DMS153 treated with DMSO at 0.1 percent for 48 hours (cell line): ENCODE results near the gene VSTM2B.

Source experiments
- DNase-seq: peaks from one replicate; lab custom pipeline; 2025; ENCODE audit not compliant: unreplicated experiment; lab: John Stamatoyannopoulos, UW

Gene VSTM2B

DNA sequence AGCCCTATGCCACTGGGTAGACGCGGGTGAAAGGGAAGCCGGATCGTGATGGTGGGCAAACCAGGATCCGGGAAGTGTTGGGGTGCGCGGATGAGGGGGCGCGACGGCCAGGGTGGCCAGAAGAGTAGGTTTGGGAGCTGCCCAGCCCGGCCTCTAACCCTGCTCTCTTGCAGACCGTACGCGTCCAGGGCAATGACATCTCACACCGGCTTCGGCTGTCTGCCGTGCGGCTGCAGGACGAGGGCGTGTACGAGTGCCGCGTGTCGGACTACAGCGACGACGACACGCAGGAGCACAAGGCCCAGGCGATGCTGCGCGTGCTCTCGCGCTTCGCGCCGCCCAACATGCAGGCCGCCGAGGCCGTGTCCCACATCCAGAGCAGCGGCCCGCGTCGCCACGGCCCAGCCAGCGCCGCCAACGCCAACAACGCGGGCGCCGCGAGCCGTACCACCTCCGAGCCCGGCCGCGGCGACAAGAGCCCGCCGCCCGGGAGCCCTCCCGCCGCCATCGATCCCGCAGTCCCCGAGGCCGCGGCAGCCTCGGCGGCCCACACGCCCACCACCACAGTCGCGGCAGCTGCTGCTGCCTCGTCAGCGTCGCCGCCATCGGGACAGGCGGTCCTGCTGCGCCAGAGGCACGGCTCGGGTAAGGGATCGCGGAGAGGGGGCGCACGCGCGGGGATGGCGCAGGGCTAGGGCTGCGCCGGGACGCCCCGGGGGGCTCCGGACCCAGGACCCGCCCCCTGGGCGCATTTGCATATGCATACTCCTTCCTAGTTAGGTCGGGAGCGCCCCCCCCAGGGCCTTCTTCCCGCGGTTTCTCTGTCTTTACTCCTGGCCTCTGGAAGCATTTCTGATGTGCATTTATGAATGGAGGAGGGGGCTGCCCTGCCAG lies 4.1 kb downstream of the VSTM2B start:
- DNase-seq = no peak

DNA sequence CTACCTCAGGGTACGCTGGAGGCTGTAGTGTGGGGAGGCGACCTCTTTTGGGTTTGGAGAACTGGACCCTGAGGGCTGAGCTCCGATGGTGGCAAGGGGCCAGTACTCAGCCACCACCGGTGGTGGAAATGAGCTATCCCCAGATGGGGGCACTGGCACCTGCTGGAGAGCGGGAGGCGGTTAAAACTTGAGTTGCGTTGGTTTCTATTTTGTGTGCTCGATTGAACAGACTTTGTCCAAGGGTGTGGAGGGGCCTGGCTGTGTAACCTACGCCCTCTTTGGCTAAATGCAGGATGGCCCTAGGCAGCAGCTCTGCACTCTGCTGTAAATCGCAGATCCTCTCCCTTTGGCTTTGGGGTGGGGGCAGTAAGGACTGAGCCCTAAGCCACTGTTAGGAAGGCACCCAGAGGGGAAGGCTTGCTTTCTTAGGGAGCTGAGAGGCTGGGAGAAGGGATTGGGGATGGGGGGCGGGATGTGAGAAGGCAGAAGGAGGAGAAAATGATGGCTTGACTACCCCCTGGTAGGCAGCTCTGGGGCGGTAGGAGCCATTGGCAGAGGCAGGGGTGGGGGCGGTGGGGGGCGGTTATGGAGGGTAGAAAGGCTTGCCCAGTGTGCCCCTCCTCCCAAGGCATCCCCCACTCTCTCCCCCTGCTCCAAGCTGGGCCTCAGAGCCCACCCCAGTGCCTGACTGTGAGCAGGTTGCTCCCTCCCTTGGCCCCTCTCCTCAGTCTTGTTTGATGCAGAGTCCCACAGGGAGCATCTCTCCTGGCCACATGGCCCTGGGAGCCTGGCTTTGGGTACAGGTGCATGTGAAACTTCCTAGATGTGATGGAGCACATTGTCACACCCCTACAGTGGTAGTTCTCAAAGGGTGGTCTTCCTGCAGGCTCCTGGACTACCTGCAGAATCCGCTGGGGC lies 5.0 kb downstream of the VSTM2B start:
- DNase-seq = no peak

DNA sequence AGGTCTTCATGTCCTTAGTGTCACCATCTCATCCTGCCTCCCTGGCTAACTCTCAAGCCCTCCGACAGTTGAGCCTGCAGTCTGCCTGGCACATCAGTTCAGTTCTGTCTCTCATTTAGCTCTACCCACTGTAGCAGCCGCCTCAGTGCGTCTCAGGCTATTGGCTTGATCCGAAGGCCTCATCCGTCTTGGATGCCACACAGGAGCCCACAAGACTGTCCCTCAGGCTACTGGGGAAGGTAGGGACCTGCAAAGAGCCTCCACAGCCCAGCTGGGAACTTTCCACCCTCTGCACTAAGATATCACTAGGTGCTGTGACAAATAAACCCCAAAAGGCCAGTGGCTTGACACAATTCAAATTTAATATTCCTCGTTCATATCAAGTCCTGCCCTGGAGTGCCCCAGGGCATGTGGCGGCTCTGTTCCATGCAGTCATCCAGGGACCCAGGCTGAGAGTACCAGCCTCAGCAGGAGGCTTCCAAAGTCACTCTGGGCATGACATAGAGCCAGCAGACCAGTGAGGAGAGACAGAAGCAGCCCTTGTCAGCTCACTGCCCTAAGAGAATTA lies 5.7 kb downstream of the VSTM2B start:
- no peak for DNase-seq

DNA sequence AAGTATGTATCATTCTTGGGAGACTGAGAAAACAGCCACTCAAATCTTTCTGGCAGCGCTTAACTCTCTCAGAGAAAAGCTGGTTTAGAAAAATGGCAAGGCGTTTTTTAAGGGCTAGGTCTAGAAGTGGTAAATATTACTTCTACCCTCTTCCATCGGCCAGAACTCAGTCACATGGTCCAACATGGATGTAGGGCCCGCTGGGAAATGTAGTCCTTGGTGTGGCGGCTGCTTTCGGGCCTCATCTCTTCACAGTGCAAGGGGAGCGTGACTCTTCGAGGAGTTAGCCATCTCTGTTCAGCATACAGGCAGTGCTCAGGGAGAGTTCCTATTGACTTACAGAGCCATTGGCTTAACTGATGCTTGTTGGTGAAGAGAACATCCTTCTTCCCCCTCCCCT lies 6.3 kb downstream of the VSTM2B start:
- DNase-seq = no peak

DNA sequence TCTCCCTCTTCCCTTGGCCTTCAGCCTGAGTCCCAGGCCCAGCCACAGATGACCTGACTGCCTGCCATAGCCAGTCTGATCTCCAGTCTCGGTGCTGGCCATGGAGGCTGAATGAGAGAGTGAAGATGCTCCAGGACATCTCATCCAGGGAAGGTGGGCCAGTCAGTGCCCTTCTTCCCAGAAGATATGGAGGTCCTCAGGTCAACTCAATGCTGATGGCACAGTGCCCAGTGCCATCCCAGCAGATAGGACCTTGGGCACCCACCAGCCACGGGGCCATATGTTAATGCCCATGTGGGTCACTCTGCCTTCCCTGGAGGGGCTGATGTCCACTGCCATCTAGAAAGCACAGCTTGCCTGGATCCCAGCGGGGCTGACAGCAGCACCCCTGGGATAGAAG lies 7.2 kb downstream of the VSTM2B start:
- DNase-seq = no peak

DNA sequence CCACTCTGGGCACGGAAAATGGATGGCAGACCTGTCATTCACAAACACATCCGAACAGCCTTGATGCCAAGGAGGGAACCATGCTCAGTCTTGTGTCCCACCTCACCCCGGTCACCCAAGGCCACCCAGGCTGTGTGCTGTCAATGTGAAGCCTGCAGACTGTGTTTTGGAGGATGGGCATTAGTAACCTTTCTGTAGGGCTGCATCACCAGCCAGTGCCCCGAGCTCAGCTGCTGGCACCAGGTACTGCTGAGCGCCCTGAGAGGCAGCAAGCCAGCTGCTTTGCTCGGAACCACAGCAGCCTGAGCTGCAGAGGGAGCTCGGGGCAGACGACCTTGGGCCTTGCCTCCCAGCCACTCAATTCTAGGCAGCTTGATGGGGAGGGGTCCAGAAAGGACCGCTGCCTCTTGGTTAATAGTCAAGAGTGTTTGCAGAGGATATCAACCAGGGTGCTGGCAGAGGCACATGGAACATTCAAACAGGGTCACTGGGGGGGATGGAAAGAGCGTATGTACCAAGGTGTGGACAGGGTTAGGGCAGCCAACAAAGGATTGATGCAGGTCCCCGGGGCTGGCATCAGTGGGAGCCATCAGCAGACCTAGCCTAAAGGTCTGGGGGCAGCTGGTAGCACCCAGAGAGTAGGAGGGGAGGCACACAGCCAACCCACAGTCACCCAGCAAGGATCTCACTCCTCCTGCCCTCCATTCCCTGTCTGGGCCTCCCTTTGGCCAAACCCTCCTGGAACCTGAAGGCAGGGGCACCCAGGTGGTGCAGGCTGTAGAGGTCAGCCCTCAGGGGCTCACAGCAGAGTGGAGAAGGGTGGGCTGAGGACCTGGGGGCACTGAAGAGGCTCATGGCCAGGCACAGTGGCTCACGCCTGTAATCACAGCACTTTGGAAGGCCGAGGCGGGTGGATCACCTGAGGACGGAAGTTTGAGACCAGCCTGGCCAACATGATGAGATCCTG lies 8.1 kb downstream of the VSTM2B start:
- DNase-seq = no peak

DNA sequence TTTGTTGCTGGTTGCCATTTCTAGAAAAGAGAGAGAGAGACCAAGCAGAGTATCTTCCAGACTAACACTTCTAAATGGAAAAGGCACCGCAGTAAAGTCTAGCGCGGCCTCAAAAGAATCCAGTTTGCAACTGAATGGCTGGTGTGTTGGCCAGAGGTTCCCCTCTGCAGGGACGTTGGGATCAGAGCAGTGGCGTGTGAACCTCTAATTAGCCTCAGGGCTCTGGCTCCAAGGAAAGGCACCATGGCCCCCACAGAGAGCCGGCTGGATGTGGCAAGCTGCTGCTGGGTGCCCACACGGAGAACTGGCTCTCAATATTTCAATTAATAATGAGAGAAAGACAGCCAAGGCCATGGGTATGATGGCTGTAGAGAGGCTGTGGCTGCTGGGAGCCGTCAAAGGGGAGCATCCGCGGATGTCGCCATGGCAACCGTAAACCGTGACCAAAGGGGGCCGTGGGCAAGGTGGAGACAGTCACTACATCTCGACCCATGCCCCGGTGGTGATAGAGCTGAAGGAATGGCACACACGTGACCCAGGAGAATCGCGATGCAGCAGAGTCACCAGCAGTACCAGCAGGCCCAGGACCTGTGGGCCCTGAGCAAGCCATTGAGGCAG lies 9.5 kb downstream of the VSTM2B start:
- DNase-seq = no peak

DNA sequence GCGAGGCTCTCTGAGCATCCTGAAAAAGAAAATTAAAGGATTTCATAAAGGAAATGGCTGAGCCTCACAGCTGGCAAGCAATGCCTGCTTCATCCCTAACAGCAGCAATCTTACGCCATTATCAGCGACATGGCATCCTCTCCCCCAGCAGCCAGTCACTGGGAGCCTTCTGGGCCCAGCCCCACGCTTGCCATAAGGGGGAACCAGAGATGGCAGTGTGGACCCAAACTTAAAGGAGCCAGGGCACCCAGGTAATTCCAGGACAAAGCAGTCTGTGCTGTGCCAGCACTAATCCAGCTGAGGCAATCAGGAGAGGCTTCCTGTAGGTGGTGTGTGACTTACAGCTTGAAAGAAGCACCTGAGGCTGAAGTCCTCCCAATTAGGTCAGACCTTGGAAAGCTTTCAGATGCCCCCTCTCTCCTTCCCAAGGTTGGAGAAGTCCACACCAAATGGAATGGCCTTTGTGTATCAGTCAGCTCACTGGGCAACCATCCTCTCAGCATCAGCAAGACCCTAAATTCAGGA lies 10.3 kb downstream of the VSTM2B start:
- no peak for DNase-seq

DNA sequence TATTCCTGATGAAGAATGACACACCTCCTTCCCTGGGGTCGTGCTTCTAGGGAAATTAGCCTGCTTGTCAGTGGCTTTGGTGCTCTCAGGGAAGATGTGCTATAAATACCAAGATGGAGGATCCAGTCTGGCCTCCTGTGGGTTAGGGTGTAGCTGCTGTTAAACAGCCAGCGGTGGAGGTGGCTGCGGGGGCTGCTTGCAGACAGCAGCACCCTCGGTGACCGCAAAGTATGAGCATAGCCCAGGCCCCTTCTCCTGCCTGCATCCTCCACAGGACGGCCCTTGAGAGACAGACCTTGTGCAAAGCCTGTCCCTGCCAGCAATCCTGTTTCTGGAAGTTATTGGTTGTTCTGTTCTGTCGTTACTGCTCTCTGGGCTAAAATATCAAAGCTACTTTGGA lies 11.4 kb downstream of the VSTM2B start:
- no peak for DNase-seq

DNA sequence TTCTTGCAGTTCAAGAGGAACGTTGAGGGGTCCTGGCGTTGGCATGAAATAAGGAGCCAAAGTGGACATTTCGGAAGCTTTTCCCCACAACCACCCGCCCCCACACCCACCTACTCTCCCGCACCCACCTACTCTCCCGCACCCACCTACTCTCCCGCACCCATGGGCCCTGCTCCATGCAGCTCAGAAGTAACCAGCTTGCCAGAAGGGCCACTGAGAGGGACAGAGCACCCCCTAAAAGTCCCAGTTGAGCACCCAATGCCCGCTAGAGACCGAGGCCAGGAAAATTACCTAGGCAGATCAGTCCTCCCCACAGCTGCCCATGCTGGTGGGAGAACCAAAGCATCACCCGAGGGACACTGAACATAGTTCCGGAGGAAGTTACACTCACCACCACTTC lies 11.8 kb downstream of the VSTM2B start:
- DNase-seq = no peak

DNA sequence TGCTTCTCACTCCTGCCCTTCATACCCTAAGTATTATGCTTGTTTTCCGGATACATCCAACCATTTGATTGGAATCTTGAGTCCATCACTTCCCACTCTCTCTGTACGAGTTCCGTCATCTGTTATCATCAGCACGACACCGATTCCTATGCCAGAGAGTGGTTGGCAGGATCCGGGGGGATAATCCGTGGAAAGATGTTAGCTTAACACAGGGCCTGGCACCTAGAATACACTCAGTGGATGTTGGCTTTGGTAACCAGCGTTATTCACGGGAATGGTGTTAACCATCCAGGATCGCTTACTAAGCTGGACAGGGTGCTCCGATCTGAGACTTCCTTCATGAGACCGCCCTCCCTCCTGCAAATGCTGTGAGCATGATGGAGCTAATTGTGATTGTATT lies 12.4 kb downstream of the VSTM2B start:
- no peak for DNase-seq

DNA sequence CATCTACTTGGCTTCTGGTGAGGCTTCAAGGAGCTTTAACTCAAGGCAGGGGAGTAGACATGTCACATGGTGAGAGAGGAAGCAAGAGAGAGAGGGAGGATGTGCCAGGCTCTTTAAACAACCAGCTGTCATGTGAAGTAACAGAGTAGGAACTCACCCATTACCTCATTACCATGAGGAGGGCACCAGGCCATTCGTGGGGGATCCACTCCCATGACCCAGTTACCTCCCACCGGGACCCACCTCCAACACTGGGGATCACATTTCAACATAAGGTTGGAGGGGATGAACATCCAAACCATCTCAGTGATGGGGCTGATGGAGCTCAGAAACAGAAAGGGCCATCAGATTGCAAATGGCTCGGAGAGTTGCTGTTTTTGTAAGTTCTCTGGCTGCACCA lies 12.9 kb downstream of the VSTM2B start:
- no peak for DNase-seq

DNA sequence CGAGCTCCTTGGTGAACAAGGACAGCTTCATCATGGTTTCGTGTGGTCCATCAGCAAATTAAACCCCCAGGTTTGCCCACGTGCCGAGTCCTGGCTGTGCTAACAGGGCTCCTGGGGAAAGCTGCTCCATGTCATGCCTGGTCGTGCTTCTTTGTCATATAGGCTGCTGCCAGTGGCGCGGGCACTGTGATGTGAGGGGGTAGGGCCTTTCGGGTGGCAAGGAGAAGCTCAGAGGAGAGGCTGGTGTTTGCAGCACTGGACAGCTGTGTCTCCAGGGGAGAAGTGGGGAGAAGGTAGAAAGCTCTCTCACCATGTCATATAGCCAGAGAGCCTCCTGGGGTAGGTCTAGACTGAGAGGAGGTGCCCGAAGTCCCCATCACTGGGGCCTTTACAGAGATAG lies 13.3 kb downstream of the VSTM2B start:
- DNase-seq = no peak

DNA sequence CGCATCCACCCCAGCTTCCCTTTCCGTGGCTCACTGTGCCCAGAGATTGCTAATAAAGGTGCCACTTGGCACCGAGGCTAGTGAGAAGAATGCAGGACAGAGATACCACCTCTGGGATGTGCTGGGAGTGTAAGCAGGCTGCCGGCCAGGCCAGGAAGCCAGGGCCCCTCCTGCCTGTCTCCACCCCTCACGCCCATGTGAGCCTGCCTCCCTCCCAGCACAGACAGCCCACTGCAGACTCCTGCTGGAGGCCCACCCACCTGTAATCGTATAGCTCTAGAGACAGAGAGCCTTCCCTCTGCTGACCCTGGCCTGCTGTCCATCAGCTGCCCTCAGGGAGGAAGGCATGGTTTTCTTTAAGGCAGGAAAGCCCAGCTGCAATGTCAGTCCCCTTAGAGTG lies 13.9 kb downstream of the VSTM2B start:
- no peak for DNase-seq

DNA sequence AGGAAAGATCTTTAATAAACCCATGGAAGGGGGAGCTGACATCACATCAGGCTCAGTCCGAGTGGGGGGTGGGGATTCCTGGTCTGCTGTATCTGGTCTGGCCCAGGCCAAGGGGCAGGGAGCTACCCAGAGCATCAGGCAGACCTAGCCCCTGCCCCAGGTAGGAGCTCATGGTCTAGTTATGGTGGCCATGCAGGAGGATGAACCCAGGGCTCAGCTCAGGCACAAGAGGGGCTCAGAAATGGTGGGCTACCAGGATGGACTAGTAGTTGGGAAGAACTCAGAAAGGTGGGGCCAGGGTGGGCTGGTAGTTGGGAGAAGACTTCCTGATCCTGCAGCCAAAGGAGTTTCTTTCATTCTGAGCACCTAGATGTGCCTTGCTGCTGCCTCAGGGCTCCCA lies 14.3 kb downstream of the VSTM2B start:
- DNase-seq = no peak

DNA sequence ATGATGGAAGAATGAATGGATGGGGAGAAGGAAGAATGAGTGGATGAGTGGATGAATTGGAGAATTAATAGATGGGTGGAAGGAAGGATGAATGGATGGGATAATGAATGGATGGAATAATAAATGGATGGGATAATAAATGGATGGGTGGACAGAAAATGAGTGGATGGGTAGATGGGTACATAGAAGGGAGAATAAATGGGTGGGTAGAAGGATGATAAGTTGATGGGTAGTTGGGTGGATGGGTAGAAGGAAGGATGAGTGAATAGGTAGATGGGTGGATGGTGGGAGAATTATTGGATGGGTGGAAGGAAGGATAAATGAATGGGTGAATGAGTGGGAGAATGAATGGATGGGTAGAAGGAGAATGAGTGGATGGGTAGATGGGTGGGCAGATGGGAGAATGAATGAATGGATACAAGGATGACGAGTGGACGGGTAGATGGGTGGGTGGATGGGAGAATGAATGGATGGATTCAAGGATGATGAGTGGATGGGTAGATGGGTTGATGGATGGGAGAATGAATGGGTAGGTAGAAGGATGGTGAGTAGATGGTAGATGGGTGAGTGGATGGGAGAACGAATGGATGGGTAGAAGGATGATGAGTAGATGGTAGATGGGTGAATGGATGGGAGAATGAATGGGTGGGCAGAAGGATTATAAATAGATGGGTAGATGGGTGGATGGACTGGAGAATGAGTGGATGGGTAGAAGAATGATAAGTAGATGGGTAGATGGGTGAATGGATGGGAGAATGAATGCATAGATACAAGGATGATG lies 15.9 kb downstream of the VSTM2B start:
- no peak for DNase-seq

DNA sequence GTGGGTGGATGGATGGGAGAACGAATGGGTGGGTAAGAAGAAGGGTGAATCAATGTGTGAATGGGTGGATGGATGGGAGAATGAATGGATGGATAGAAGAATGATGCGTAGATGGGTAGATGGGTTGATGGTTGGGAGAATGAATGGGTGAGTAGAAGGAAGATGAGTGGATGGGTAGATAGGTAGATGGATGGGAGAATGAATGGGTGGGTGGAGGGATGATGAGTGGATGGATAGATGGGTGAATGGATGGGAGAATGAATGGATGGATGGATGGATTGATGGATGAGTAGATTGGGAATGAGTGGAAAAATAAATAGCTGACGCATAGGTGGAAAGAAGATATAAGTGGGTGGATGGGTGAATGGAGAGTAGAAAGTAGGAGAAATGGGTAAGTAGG lies 16.5 kb downstream of the VSTM2B start:
- no peak for DNase-seq

DNA sequence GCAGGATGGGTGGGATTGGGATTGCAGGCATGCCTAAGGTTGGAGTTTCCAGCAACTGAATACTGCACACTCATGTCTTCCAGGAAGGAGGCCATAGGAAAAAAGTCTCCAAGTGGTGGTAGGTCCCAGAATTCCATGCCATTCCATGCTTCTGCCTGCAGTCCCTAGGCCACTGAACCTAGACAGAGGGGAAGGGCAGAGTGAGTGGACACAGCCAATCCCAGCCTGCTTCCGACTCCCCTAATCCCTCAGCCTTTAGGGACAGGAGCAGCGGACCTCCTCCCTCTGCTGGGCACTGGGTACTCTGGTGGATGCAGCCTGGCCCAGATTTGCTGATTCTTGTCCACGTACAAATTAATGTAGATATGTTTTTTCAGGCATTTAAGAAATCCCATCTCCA lies 17.0 kb downstream of the VSTM2B start:
- DNase-seq = no peak

DNA sequence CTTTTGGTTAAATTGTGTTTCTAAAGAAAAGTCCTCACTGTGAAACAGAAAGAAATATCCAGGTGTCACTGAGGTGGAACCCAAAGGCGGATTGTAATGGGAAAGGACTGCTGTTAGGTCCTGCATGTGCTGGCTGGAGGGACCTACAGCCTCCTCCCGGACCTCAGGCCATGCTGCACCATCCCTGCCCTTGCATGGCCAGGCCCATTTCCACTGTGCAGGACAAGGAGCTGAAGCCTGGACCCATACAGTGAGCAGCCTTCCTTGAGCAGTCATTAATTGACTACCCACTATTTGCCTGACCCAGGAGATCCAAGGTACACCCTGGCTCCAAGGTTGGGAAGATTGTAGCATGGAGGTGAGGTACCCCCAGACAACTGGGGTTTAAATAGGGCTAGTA lies 17.6 kb downstream of the VSTM2B start:
- DNase-seq = no peak
